HG02798 (cell line): ENCODE results near the gene LAMA2.
A peak's percentile ranks its signal among the peaks of the same experiment; 100 is the strongest.

ENCODE experiments used
- ATAC-seq: cut with Tn5 transposase; IDR thresholded peaks from one replicate; pipeline ENCODE4 v1.9.1; 2021; ENCODE audit warnings: mild to moderate bottlenecking; ENCODE audit not compliant: unreplicated experiment, poor library complexity

Gene LAMA2

DNA sequence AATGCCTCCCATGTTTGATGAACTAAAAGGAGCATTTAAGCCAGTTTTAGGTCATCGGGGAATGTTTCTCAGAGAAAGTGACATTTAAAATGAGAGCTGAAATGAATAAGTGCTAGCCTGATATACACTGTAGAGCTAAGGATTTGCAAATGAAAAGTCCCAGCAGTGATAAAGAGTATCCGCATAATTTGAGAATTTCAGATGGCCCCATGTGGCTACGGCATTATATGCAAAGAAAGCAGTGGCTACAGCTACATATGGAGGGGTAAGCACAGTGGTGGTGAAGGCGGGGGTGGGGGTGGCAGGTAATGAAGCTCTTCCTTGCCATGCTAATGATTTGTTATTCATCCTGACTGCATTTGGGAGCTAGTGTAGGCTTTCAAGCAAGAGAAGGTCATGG is 455.7 kb downstream of the LAMA2 start:
- no peak for ATAC-seq

- no peak for ATAC-seq
Measured at GRCh38 chr6:129340983-129341382, 458.0 kb downstream of the LAMA2 start.

DNA sequence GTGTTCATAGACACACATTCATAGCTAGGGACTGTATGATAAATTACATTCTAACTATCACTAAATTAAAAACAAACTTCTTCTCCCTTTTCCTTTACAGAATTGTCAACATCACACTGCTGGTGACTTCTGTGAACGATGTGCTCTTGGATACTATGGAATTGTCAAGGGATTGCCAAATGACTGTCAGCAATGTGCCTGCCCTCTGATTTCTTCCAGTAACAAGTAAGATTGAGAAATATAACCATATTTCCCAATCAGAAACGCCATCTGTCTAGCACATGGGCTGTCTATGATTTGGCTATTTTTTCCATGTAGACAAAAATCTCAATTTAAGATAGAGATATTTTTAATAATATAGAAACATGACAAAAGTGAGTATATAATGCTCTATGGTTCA is 459.3 kb downstream of the LAMA2 start:
- ATAC-seq = no peak

GRCh38 chr6:129342796-129343195 is 459.9 kb downstream of the LAMA2 start:
- no peak for ATAC-seq

DNA sequence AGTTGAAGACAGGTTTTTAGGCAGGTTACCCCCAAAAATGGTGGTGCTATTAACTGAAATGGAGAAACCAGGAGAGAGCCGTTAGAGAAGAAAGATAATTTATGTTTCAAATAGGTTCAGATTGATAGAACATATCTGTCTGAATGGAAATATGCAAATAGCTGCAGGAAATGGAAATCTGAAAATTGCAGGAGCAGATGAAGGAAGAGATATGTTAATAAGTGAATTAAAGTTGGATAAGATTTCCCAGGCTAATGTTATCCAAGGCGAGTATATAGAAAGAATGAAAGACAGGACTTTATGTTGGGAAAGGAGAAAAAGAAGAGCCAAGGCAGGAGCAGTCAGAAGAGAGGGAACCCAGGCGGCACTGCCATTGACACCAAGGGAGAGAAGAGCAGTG is 461.4 kb downstream of the LAMA2 start:
- no peak for ATAC-seq

GRCh38 chr6:129345890-129346289 is 463.0 kb downstream of the LAMA2 start:
- no peak for ATAC-seq

DNA sequence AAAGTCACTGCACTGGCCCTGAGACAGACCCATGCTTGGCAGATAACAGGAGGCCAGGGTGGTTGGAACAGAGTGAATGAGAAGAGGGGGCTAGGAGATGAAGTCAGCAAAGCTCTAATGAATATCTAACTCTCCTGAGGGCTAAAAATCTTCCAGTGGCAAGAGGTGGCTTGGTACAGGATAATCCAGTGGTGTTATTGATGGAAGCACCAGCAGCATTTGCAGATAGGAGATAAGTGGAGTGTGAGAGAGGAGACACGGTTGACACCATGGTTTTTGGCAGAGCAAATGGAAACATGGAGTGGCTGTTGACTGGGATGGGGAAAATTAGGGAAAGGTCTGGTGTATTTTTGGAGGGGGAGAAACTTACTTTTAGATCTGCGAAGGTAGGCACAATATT is 464.0 kb downstream of the LAMA2 start:
- ATAC-seq = no peak

DNA sequence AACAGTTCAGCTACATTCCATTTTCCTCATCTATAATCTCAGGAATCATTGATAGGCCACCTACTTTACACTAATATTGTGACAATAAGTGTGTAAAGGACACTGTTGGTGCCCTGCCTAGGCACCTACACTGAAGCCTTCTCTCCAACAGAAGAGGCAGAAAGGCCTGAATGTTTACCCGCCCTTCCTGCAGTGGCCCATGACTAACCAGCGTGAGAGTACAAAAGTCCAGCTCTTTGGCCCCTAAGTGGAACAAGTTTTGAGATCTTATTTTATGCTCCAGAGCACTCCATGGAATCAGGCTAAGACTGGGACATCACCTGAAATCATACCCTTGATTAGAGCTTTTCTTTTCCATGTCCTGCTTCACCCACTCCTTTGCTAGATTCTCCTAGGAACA is 467.3 kb downstream of the LAMA2 start:
- ATAC-seq = no peak

GRCh38 chr6:129351807-129352206 is 468.9 kb downstream of the LAMA2 start:
- ATAC-seq = no peak

DNA sequence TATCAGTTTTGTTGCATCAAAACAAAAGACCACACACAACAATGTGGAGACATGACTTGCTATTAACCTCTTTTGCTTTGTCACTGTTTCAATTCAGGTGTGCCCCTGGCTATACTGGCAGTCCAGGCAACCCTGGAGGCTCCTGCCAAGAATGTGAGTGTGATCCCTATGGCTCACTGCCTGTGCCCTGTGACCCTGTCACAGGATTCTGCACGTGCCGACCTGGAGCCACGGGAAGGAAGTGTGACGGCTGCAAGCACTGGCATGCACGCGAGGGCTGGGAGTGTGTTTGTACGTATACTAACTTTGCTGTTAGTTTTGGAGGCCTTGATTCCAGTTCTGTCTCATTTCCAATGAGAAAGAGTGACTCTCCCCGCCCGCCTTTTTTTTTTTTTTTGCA is 470.1 kb downstream of the LAMA2 start:
- ATAC-seq = no peak

GRCh38 chr6:129356129-129356528 is 473.2 kb downstream of the LAMA2 start:
- ATAC-seq = no peak

DNA sequence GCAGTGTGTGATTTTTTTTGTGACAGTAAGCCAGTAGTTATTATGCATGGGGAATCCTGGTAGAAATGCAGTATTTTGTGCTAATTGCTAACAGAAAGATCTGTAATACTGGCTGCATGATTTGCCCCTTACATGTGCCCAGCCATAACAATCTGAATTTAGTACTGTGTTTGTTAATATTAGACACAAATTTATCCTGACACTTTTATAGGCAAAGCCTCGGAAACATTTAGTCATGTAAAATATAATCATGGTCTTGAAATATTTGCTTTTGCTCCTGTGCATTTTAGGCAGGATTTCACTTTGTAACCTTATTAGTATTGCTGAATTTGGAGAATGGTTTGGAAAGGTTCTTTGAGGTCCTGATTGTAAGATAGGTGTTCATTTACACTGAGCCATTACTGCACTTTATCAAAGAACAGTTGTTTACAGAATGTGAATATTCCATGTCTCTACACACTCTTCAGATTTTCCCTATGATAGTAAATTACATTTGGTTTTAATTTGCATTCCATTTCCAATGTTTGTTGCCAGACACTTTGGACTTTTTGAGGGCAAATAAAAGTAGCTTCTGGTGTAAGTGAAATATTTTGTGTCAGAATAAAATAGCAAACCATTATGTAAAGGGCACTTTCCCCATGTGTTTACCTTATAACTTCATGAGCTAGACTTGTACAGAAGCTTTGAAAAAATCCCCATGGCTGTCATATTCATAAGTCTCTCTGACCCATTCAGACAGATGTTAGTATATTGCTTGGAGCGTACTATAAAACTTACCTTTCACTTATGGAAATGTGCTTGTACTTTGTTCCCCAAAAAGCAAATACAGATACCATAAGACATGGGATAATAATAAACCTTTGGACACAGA is 477.1 kb downstream of the LAMA2 start:
- no peak for ATAC-seq

DNA sequence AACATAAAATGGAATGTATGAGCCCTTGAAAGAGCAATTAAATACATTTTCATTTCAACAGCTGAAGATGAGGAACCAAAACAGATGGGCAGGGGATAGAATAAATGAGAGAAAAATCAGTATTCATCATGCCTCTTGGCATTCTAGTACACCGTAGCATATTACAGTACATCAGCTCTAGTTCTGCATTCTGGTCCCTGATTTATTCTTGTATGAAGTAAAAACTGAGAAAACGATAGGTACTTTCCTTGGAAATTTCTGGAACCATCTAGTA is 477.7 kb downstream of the LAMA2 start:
- ATAC-seq = no peak

DNA sequence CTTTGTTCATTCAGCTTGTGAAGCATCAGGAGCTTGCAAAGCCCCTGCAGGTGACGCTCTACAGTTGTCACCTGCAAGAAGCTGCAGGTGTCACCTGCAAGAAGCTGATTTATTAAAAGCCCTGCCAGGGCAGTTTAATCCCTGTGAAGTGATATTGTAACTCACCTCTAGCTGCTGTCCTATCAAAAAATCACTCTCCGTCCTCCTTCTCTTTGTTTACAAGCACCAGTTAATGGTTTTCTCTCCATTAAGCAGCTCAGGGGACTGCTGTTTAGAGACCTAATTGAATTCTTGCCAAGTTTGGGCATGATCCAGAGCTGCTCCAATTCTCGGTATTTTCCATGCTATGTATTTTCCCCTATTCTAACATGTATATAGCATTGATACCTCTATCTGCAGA is 481.1 kb downstream of the LAMA2 start:
- no peak for ATAC-seq

- ATAC-seq = no peak
Measured at GRCh38 chr6:129364767-129365166, 481.8 kb downstream of the LAMA2 start.

- no peak for ATAC-seq
Measured at GRCh38 chr6:129368076-129368475, 485.1 kb downstream of the LAMA2 start.

DNA sequence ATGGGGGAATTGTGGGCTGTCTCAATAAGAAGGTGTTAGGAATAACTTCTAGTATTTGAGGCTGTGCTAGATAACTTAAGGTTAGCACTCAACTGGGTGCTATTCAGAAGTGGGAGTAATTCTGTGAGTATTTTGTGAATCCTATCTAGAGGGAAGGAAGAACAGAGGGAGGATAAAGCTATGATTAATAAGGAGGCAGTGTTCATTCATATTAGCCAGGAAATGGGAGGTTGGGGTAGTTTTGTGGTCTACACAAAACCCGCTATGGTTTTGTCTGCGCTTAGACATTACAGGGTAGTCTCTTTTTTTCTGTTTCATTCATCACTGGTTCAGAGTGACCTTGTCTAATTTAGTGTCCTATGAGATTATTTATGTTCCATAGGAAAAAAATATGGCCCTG is 486.0 kb downstream of the LAMA2 start:
- no peak for ATAC-seq

- no peak for ATAC-seq
Measured at GRCh38 chr6:129369737-129370136, 486.8 kb downstream of the LAMA2 start.

DNA sequence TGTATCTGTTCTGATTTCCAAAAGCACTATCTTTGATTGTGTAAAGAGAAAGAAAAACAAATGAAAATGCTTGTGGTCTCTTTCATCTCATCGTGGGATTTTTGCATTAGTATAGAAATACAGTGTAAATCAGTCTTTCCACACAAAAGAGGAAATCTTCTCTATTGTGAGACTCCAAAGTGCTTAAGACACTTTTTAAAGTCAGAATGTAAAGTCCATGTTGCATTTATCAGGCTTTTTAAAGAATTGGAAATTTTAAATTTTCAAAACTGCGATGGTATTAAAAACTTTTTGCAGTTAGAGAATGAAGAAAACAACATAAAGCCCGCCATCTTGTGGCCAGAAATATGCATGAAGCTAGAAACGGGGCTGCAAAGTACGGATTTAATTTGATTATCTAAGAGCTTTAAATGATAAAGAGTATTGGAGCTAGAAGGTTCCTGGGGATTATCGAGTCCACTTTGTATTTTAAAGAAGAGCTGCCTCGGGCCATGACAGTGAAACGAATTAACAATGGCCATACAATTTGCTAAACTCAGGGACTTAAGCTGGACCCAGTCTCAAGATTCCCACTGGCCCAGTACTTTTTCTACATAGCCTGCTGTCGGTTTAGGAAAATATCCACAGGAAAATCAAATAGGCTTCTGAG is 487.5 kb downstream of the LAMA2 start:
- ATAC-seq = peak; percentile 63

DNA sequence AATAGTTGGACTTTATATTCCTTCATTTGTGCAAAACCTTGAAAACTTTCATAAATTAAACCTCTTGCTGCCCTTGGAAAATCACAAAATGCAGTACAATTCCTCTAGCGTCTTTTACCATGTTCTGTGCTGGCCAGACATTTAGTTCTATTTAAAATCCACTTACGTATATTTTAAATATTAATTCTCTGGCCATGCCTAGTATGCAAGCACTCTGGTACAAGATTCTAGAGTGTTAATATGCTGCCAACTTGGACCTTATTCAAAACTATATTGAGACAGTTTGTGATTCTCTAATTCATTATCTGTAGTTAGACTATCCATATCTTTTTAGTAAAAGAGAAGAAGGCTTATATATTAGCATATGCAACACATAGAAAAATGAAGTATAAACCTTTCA is 498.9 kb downstream of the LAMA2 start:
- no peak for ATAC-seq

GRCh38 chr6:129382916-129383315 is 500.0 kb downstream of the LAMA2 start:
- no peak for ATAC-seq

GRCh38 chr6:129385117-129385516 is 502.2 kb downstream of the LAMA2 start:
- no peak for ATAC-seq
